NCI-H1417 treated with DMSO at 0.1 percent for 48 hours (cell line): ENCODE data around the gene CH25H.
"Not testable (repeated sequence)": the region's sequence is repeated elsewhere in the genome, so short reads cannot be mapped to it uniquely, and the experiment has no call there.

Experiments used
- DNase-seq: peaks from one replicate; lab custom pipeline; 2025; lab: John Stamatoyannopoulos, UW

The CH25H gene

GRCh38 chr10:89207181-89207800 is at the start of gene CH25H:
TSS of gene CH25H (minus strand) at chr10:89207317. CDS start at chr10:89207292, 25 bp downstream.
- DNase-seq, result no peak

- DNase-seq, result no peak
These were observed 49.2 kb upstream of the CH25H start for GRCh38 chr10:89256340-89256739.

- DNase-seq, result no peak
These were observed 48.7 kb upstream of the CH25H start for GRCh38 chr10:89255793-89256192.

GRCh38 chr10:89255091-89255579 is 48.0 kb upstream of the CH25H start:
- DNase-seq, result not testable (repeated sequence)

- no peak for DNase-seq
These were observed 45.1 kb upstream of the CH25H start for GRCh38 chr10:89252225-89252585.

GRCh38 chr10:89251409-89252224 is 44.5 kb upstream of the CH25H start, which contains the start of gene LIPA:
TSS of gene LIPA (minus strand) at chr10:89251775. CDS start at chr10:89247648, 4,127 bp downstream.
- peak; percentile 64 for DNase-seq

- peak; percentile 7 for DNase-seq
These were observed 43.8 kb upstream of the CH25H start for GRCh38 chr10:89250865-89251408.

GRCh38 chr10:89248990-89249389 is 41.9 kb upstream of the CH25H start:
- DNase-seq, result no peak

GRCh38 chr10:89247623-89248022 is 40.5 kb upstream of the CH25H start:
- not testable (repeated sequence) for DNase-seq

- no peak for DNase-seq
These were observed 38.7 kb upstream of the CH25H start for GRCh38 chr10:89245802-89246201.

GRCh38 chr10:89242840-89243568 is 35.9 kb upstream of the CH25H start:
- no peak for DNase-seq

- DNase-seq, result no peak
These were observed 35.2 kb upstream of the CH25H start for GRCh38 chr10:89242345-89242684.

GRCh38 chr10:89241486-89242344 is 34.6 kb upstream of the CH25H start:
- no peak for DNase-seq

GRCh38 chr10:89241026-89241425 is 33.9 kb upstream of the CH25H start:
- DNase-seq, result no peak

- DNase-seq, result no peak
These were observed 33.4 kb upstream of the CH25H start for GRCh38 chr10:89240519-89240918.

GRCh38 chr10:89238956-89239644 is 32.0 kb upstream of the CH25H start:
- DNase-seq, result no peak

- DNase-seq, result no peak
These were observed 30.7 kb upstream of the CH25H start for GRCh38 chr10:89237849-89238248.

GRCh38 chr10:89236226-89236797 is 29.2 kb upstream of the CH25H start:
- no peak for DNase-seq

- no peak for DNase-seq
These were observed 28.1 kb upstream of the CH25H start for GRCh38 chr10:89235073-89235798.

GRCh38 chr10:89233033-89233432 is 25.9 kb upstream of the CH25H start:
- no peak for DNase-seq
